CD14-positive monocyte (primary cell): ENCODE results near the gene LYSMD1. TPM values are rescaled to one million over a fixed set of nuclear protein-coding genes. Genes with fewer than 3 reads are reported as not detected.
"Not testable (repeated sequence)": the region's sequence is repeated elsewhere in the genome, so short reads cannot be mapped to it uniquely, and the experiment has no call there.

Experiments used
- DNase-seq, 3 donors: peaks; one replicate each; pipeline ENCODE4 v3.0.0-alpha.2; 2011 to 2022
- H2AFZ ChIP-seq: 2 replicates; pipeline ENCODE4 v1.6.0; 2012; ENCODE audit warnings: mild to moderate bottlenecking, low read depth, low read length, inconsistent platforms; ENCODE audit not compliant: insufficient read depth, poor library complexity, severe bottlenecking
- H3K27ac ChIP-seq, 2 donors: 1 replicate in 1 of 2; 2 replicates in 1 of 2; pipeline ENCODE4 v1.5.1; 2012 to 2013; ENCODE audit warnings: low read length in 2 of 2, control low read depth in 1 of 2, inconsistent platforms in 1 of 2, low read depth in 1 of 2, mild to moderate bottlenecking in 1 of 2
- H3K27me3 ChIP-seq, 2 donors: one replicate each; pipeline versions ENCODE4 v1.6.0 to v1.6.1; 2011 to 2013; ENCODE audit warnings: low read length in 2 of 2; ENCODE audit not compliant: control insufficient read depth in 2 of 2, insufficient read depth in 2 of 2
- H3K36me3 ChIP-seq, 2 donors: replicated peaks in 1 of 2; 1 replicate in 1 of 2; 2 replicates in 1 of 2; pipeline versions ENCODE4 v1.5.1 to v1.6.1; 2012 to 2013; ENCODE audit warnings: low read length in 2 of 2, control low read depth in 1 of 2, inconsistent platforms in 1 of 2, mild to moderate bottlenecking in 1 of 2; ENCODE audit not compliant: insufficient read depth in 2 of 2, control insufficient read depth in 1 of 2
- H3K4me1 ChIP-seq, 2 donors: 1 replicate in 1 of 2; 2 replicates in 1 of 2; pipeline versions ENCODE4 v1.5.1 to v1.6.1; 2012 to 2013; ENCODE audit warnings: low read length in 2 of 2, control low read depth in 1 of 2, inconsistent platforms in 1 of 2, mild to moderate bottlenecking in 1 of 2, moderate library complexity in 1 of 2; ENCODE audit not compliant: insufficient read depth in 2 of 2, control insufficient read depth in 1 of 2
- H3K4me2 ChIP-seq: replicated peaks from 2 replicates; pipeline ENCODE3; 2012; ENCODE audit warnings: low read length, moderate library complexity, mild to moderate bottlenecking; ENCODE audit not compliant: poor library complexity, severe bottlenecking; ENCODE audit errors: extremely low read depth
- H3K4me3 ChIP-seq, 3 experiments: fragments of 200-600 bp in 1 of 3; sonication (generic) in 1 of 3; replicated peaks in 1 of 3; 1 replicate in 2 of 3; 2 replicates in 1 of 3; pipeline ENCODE4 v1.5.1; 2011 to 2013; ENCODE audit warnings: low read length in 3 of 3, mild to moderate bottlenecking in 3 of 3, control low read depth in 2 of 3, low read depth in 2 of 3, inconsistent platforms in 1 of 3, moderate library complexity in 1 of 3
- H3K79me2 ChIP-seq: 2 replicates; pipeline ENCODE4 v1.6.0; 2012; ENCODE audit warnings: mild to moderate bottlenecking, control low read depth, inconsistent platforms, low read length, moderate library complexity; ENCODE audit not compliant: insufficient read depth
- H3K9ac ChIP-seq: 2 replicates; pipeline ENCODE4 v1.6.0; 2017; ENCODE audit warnings: low read length, mild to moderate bottlenecking; ENCODE audit not compliant: insufficient read depth, poor library complexity, severe bottlenecking
- H3K9me3 ChIP-seq, 2 donors: replicated peaks in 1 of 2; 1 replicate in 1 of 2; 2 replicates in 1 of 2; pipeline versions ENCODE4 v1.5.1 to v1.6.1; 2012 to 2013; ENCODE audit warnings: low read length in 2 of 2, control low read depth in 1 of 2; ENCODE audit not compliant: control insufficient read depth in 1 of 2, insufficient read depth in 1 of 2
- H4K20me1 ChIP-seq: 2 replicates; pipeline ENCODE4 v1.6.0; 2012; ENCODE audit warnings: mild to moderate bottlenecking, low read length, control low read depth, moderate library complexity; ENCODE audit not compliant: insufficient read depth
- H3K27ac Mint-ChIP-seq, 7 donors: one replicate each; pipeline ENCODE4 v1.8.0; 2020; ENCODE audit warnings: mild to moderate bottlenecking in 7 of 7, mixed read lengths in 7 of 7, moderate library complexity in 6 of 7, inconsistent platforms in 2 of 7
- H3K27me3 Mint-ChIP-seq, 3 donors: one replicate each; pipeline ENCODE4 v1.8.0; 2021 to 2022; ENCODE audit warnings: low read depth in 3 of 3, mild to moderate bottlenecking in 3 of 3, mixed read lengths in 3 of 3, moderate library complexity in 3 of 3, inconsistent platforms in 1 of 3
- H3K36me3 Mint-ChIP-seq, 2 donors: one replicate each; pipeline ENCODE4 v1.8.0; 2020; ENCODE audit warnings: mixed read lengths in 2 of 2, inconsistent platforms in 1 of 2, mild to moderate bottlenecking in 1 of 2
- H3K4me1 Mint-ChIP-seq: one replicate; pipeline ENCODE4 v1.8.0; 2020; ENCODE audit warnings: mild to moderate bottlenecking, mixed read lengths
- H3K4me3 Mint-ChIP-seq, 2 donors: one replicate each; pipeline ENCODE4 v1.8.0; 2020; ENCODE audit warnings: mild to moderate bottlenecking in 2 of 2, mixed read lengths in 2 of 2, moderate library complexity in 1 of 2
- H3K9me3 Mint-ChIP-seq, 7 donors: one replicate each; pipeline ENCODE4 v1.8.0; 2020 to 2022; ENCODE audit warnings: mixed read lengths in 7 of 7, mild to moderate bottlenecking in 6 of 7, moderate library complexity in 6 of 7, inconsistent platforms in 2 of 7
- WGBS: methylation state at CpG from one replicate; pipeline ENCODE4 v1.1.5; 2013; ENCODE audit warnings: missing lambda C conversion rate; ENCODE audit not compliant: insufficient coverage; 5-methylcytosine and 5-hydroxymethylcytosine counted together
- intact Hi-C, 2 donors: fragments of 100-400 bp; cut with micrococcal nuclease; formaldehyde crosslinking; loops; one replicate each; pipeline versions ENCODE4 v1.15.0 to v1.15.1; 2023
- polyA plus RNA-seq, 3 donors: library from polyadenylated mRNA; depleted of rRNA in 1 of 3; unstranded in 2 of 3; stranded (reverse) in 1 of 3; fragments of 300-500 nt in 2 of 3; fragments of >200 nt in 1 of 3; fragmentation: Illumina TruSeq in 2 of 3; gene quantifications; 1 replicate in 2 of 3; 2 replicates in 1 of 3; pipeline ENCODE4 v1.2.3, GENCODE V29; 2012 to 2021
- TF ChIP-seq, protein P1 (sequence below): fragments of 200-600 bp; IDR thresholded peaks from one replicate; pipeline ENCODE4 v1.8.0; 2022; ENCODE audit warnings: antibody characterized with exemption, mild to moderate bottlenecking

LYSMD1 gene
- polyA plus RNA-seq, 3 donors = 0.16 to 0.24 TPM; not detected in 1

DNA sequence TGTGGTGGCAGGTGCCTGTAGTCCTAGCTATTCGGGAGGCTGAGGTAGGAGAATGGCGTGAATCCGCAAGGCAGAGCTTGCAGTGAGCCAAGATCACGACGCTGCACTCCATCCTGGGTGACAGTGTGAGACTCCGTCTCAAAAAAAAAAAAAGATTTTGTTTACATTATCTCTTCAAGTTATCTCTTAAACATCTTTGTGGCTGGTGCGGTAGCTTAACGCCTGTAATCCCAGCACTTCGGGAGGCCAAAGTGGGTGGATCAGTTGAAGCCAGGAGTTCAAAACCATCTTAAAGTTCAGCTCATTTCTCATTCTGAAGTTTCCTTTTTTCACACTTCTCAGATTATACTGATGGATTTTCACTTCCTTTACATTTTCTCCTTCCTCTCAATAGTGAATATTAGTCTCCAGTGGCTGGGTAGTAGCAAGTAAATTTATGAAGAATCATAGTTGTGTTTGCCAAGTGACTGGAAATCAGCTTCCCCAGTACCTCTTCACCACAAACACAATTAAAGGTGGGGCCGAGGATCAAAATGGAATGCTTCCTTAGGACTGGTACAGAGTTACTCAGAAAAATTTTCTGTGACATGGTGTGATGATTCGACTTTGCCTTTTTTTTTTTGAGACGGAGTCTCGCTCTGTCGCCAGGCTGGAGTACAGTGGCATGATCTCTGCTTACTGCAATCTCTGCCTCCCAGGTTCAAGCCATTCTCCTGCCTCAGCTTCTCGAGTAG is 46.4 kb upstream of the LYSMD1 start:
- DNase-seq = no peak
- intact Hi-C loops = no loop called here
- Histone ChIP-seq H3K79me2 (peaks cover 92% of the 10 kb centered on the region), H3K4me3 (no peak overlapping the region), H3K4me2 (no peak overlapping the region), H3K27me3 (no peaks in the 10 kb centered on the region), H4K20me1 (peaks cover 61% of the 10 kb centered on the region), H3K36me3 (peaks cover 24 to 69% of the 10 kb centered on the region in 2 donors), H3K9me3 (no peaks in the 10 kb centered on the region), H3K4me1 (no peaks in the 10 kb centered on the region), H3K9ac (no peak overlapping the region), H3K27ac (no peak overlapping the region), H2AFZ (no peak overlapping the region)
- Mint-ChIP-seq H3K27me3 (no peaks in the 10 kb centered on the region), H3K36me3 (peaks cover 36 to 80% of the 10 kb centered on the region in 2 donors), H3K4me1 (peaks cover 7% of the 10 kb centered on the region), H3K4me3 (no peak overlapping the region), H3K27ac (peak overlapping the region in 4 of 7 donors; percentile 46 to 80 (median 68)), H3K9me3 (no peaks in the 10 kb centered on the region)
- TF ChIP-seq, protein P1, sequence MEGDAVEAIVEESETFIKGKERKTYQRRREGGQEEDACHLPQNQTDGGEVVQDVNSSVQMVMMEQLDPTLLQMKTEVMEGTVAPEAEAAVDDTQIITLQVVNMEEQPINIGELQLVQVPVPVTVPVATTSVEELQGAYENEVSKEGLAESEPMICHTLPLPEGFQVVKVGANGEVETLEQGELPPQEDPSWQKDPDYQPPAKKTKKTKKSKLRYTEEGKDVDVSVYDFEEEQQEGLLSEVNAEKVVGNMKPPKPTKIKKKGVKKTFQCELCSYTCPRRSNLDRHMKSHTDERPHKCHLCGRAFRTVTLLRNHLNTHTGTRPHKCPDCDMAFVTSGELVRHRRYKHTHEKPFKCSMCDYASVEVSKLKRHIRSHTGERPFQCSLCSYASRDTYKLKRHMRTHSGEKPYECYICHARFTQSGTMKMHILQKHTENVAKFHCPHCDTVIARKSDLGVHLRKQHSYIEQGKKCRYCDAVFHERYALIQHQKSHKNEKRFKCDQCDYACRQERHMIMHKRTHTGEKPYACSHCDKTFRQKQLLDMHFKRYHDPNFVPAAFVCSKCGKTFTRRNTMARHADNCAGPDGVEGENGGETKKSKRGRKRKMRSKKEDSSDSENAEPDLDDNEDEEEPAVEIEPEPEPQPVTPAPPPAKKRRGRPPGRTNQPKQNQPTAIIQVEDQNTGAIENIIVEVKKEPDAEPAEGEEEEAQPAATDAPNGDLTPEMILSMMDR = no peak
- 94% methylated on average over 9 of the region's 15 CpGs for WGBS

DNA sequence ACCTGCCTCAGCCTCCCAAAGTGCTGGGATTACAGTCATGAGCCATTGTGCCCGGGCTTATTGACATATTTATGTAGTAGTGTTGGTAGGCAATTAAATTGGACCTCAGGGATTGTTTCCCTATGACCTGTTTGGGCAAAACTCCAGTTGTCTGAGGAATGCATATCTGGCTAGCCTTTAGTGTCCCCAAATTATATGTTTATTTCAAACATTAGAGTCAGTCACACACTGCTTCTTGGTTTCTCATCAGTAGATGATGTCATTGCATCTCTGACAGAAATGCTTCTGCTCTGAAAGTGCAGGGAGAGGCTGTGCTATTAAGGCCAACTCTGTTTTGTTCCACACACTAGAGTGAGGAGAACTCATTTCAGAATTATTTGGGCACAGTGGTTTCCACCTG is 45.1 kb upstream of the LYSMD1 start:
- Mint-ChIP-seq H3K9me3 (no peaks in the 10 kb centered on the region), H3K36me3 (peaks cover 44 to 86% of the 10 kb centered on the region in 2 donors), H3K27me3 (no peaks in the 10 kb centered on the region), H3K4me3 (no peak overlapping the region), H3K27ac (peak overlapping the region in 1 of 7 donors; percentile 6), H3K4me1 (peaks cover 9% of the 10 kb centered on the region)
- Histone ChIP-seq H3K27me3 (no peaks in the 10 kb centered on the region), H3K4me1 (no peaks in the 10 kb centered on the region), H2AFZ (no peak overlapping the region), H3K36me3 (peaks cover 33 to 79% of the 10 kb centered on the region in 2 donors), H3K27ac (no peak overlapping the region), H3K9me3 (no peaks in the 10 kb centered on the region), H3K4me3 (no peak overlapping the region), H3K79me2 (peaks cover 92% of the 10 kb centered on the region), H4K20me1 (peaks cover 52% of the 10 kb centered on the region), H3K4me2 (no peak overlapping the region), H3K9ac (no peak overlapping the region)
- no peak for DNase-seq
- intact Hi-C loops = no loop called here
- TF ChIP-seq, protein P1 = no peak
- no CpG with 5 or more reads among the region's 1 CpG for WGBS

DNA sequence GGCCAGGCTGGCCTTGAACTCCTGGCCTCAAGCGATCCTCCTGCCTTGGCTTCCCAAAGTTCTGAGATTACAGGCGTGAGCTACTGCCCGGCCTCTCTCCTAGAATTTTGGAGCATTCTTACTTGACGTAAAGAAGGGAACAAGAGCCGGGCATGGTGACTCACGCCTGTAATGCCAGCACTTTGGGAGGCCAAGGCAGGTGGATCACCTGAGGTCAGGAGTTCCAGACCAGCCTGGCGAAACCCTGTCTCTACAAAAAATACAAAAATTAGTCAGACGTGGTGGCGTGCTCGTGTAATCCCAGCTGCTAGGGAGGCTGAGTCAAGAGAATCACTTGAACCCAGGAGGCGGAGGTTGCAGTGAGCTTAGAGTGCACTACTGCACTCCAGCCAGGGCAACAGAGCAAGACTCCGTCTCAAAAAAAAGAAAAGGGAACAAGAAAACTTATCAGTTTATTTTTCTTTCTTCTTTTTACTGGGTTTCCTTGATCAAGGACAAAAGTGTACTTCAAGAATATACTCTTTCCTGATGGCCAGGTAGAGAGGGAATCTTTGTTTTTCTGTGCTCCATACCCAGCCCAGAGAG is 39.8 kb upstream of the LYSMD1 start:
- H3K4me2 ChIP-seq, H2AFZ ChIP-seq, H3K9ac ChIP-seq, H3K4me3 ChIP-seq, DNase-seq, H3K27me3 Mint-ChIP-seq, H3K27me3 ChIP-seq, H3K9me3 Mint-ChIP-seq, intact Hi-C loops, H3K4me3 Mint-ChIP-seq, H3K9me3 ChIP-seq: not testable (repeated sequence)
- peaks cover 97% of the 10 kb centered on the region for H3K79me2 ChIP-seq
- peaks cover 9 to 13% of the 10 kb centered on the region in 2 donors for H3K4me1 ChIP-seq
- Mint-ChIP-seq H3K36me3 (peaks cover 36 to 60% of the 10 kb centered on the region in 2 donors), H3K4me1 (peaks cover 19% of the 10 kb centered on the region), H3K27ac (peak overlapping the region in 3 of 7 donors; percentile 13 to 46 (median 21))
- H3K36me3 ChIP-seq = peaks cover 30 to 76% of the 10 kb centered on the region in 2 donors
- 93% methylated on average over 10 of the region's 12 CpGs for WGBS
- peak overlapping the region in 1 of 2 donors; percentile 7 for H3K27ac ChIP-seq
- H4K20me1 ChIP-seq = peaks cover 56% of the 10 kb centered on the region
